Uterus (tissue), 4 donors: ENCODE data around the gene FOXE3. TPM values are rescaled to one million over a fixed set of nuclear protein-coding genes. Genes with fewer than 3 reads are reported as not detected.

Experiments
- DNase-seq, 2 donors: peaks; one replicate each; pipeline ENCODE4 v3.0.0-alpha.2; 2019 to 2020
- H3K27ac ChIP-seq, 2 donors: fragments of 200-600 bp; sonication (generic); 1 replicate in 1 of 2; 2 replicates in 1 of 2; pipeline ENCODE4 v1.5.1; 2016 to 2018
- H3K27me3 ChIP-seq, 2 donors: fragments of 200-600 bp; sonication (generic); one replicate each; pipeline ENCODE4 v1.5.1; 2018 to 2019; ENCODE audit warnings: control low read depth in 1 of 2
- H3K36me3 ChIP-seq, 2 donors: fragments of 200-600 bp; sonication (generic); one replicate each; pipeline ENCODE4 v1.5.1; 2019; ENCODE audit warnings: control low read depth in 1 of 2
- H3K4me1 ChIP-seq, 2 donors: fragments of 200-600 bp; sonication (generic); one replicate each; pipeline ENCODE4 v1.5.1; 2018 to 2019; ENCODE audit warnings: control low read depth in 1 of 2
- H3K4me3 ChIP-seq, 2 donors: fragments of 200-600 bp; sonication (generic); 1 replicate in 1 of 2; 2 replicates in 1 of 2; pipeline ENCODE4 v1.5.1; 2018 to 2019; ENCODE audit warnings: mild to moderate bottlenecking in 1 of 2
- H3K9me3 ChIP-seq, 2 donors: fragments of 200-600 bp; sonication (generic); one replicate each; pipeline ENCODE4 v1.5.1; 2019; ENCODE audit warnings: control low read depth in 1 of 2
- POLR2A ChIP-seq, 2 donors: fragments of 450-650 bp; IDR thresholded peaks; one replicate each; pipeline ENCODE4 v1.6.1; 2016; ENCODE audit warnings: antibody characterized with exemption in 2 of 2, mild to moderate bottlenecking in 1 of 2, moderate library complexity in 1 of 2
- intact Hi-C: fragments of 100-400 bp; cut with DNase I; formaldehyde crosslinking; loops from one replicate; pipeline ENCODE4 v1.15.1; 2023; ENCODE audit warnings: low total_unique reads
- total RNA-seq, 4 donors: library from RNA; depleted of rRNA in 3 of 4; stranded (reverse); fragments of >200 nt in 3 of 4; gene quantifications; one replicate each; pipeline versions ENCODE4 v1.1.0 to v1.2.4, GENCODE V29; 2014 to 2023
- TF ChIP-seq, protein P1 (sequence below), 4 experiments: fragments of 200-600 bp in 2 of 4; fragments of 450-650 bp in 2 of 4; sonication (generic) in 2 of 4; IDR thresholded peaks; one replicate each; pipeline ENCODE4 v1.5.1; 2016 to 2019; ENCODE audit warnings: antibody characterized with exemption in 4 of 4, mild to moderate bottlenecking in 2 of 4, moderate library complexity in 1 of 4
- donor health status: DM: yes; HTN: yes; CAD: no.

The FOXE3 gene
- total RNA-seq, 4 donors from 2014 or later, result 0.27 TPM; not detected in 3

DNA sequence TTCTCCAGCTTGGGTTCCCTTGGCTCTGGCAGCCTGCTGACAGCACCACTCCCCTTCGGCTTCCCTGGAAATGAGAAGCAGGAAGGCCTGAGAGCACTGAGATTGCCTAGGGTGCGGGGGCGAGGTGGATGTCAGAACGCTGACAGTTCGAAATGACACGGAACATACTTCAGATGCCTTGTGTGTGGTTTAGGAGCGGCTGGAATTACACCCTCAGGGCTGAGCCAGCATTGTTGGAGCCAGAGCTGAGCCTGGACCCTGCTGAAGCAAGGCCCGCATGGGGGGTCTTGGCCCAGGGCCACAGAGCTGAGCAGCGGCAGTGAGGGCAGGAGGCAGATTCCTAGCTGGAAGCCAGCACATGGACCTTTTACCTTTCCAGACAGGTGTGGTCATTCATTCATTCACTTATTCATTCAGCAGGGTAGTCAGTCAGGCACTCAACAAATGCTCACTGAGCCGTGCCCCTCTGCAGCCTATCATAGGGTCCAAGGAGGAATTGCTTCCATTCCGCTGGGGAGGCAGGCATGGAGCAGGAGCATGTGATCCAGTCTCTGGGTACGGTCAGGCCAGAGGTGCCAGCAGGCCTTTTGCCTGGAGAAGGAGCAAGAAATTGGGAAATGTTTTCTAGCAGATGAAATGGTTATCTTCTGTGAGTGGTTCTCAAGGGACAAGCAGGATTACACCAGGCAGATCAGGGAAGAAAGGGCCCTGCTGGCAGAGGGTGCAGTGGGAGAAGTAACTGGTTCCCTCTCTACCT lies 6.6 kb upstream of the FOXE3 start:
- Histone ChIP-seq H3K36me3 (no peaks in the 10 kb centered on the region), H3K4me3 (no peak overlapping the region), H3K9me3 (no peaks in the 10 kb centered on the region), H3K27me3 (no peaks in the 10 kb centered on the region), H3K4me1 (no peaks in the 10 kb centered on the region), H3K27ac (no peak overlapping the region)
- intact Hi-C loops, result no loop called here
- DNase-seq, result no peak
- no peak for TF ChIP-seq POLR2A (IDR thresholded peaks at IDR 0.05)
- TF ChIP-seq, protein P1, sequence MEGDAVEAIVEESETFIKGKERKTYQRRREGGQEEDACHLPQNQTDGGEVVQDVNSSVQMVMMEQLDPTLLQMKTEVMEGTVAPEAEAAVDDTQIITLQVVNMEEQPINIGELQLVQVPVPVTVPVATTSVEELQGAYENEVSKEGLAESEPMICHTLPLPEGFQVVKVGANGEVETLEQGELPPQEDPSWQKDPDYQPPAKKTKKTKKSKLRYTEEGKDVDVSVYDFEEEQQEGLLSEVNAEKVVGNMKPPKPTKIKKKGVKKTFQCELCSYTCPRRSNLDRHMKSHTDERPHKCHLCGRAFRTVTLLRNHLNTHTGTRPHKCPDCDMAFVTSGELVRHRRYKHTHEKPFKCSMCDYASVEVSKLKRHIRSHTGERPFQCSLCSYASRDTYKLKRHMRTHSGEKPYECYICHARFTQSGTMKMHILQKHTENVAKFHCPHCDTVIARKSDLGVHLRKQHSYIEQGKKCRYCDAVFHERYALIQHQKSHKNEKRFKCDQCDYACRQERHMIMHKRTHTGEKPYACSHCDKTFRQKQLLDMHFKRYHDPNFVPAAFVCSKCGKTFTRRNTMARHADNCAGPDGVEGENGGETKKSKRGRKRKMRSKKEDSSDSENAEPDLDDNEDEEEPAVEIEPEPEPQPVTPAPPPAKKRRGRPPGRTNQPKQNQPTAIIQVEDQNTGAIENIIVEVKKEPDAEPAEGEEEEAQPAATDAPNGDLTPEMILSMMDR (IDR thresholded peaks at IDR 0.05), result no peak

- DNase-seq, result no peak
- intact Hi-C loops, result no loop called here
Measured at GRCh38 chr1:47410068-47410455, 6.0 kb upstream of the FOXE3 start.

GRCh38 chr1:47411436-47411835 lies 4.6 kb upstream of the FOXE3 start:
- Histone ChIP-seq H3K4me1 (no peaks in the 10 kb centered on the region), H3K4me3 (no peak overlapping the region), H3K36me3 (no peaks in the 10 kb centered on the region), H3K27ac (no peak overlapping the region), H3K9me3 (no peaks in the 10 kb centered on the region), H3K27me3 (peaks cover 0 to 9% of the 10 kb centered on the region in 2 donors)
- intact Hi-C loops, result no loop called here
- no peak for DNase-seq
- no peak for TF ChIP-seq POLR2A (IDR thresholded peaks at IDR 0.05)
- TF ChIP-seq, protein P1 (IDR thresholded peaks at IDR 0.05), result no peak

More at GRCh38 chr1:47410068-47410455, 6.0 kb upstream of the FOXE3 start:
- H3K9me3 ChIP-seq, result no peaks in the 10 kb centered on the region
- H3K4me3 ChIP-seq, result no peak overlapping the region
- no peak overlapping the region for H3K27ac ChIP-seq
- TF ChIP-seq, protein P1 (IDR thresholded peaks at IDR 0.05), result no peak
- no peak for TF ChIP-seq POLR2A (IDR thresholded peaks at IDR 0.05)
- H3K27me3 ChIP-seq, result no peaks in the 10 kb centered on the region
- H3K36me3 ChIP-seq, result no peaks in the 10 kb centered on the region
- no peaks in the 10 kb centered on the region for H3K4me1 ChIP-seq

- H3K27ac ChIP-seq, result no peak overlapping the region
- H3K4me3 ChIP-seq, result no peak overlapping the region
- no peaks in the 10 kb centered on the region for H3K9me3 ChIP-seq
- peaks cover 0 to 9% of the 10 kb centered on the region in 2 donors for H3K27me3 ChIP-seq
- no peaks in the 10 kb centered on the region for H3K4me1 ChIP-seq
- TF ChIP-seq, protein P1 (IDR thresholded peaks at IDR 0.05), result no peak
- no peak for TF ChIP-seq POLR2A (IDR thresholded peaks at IDR 0.05)
- no peaks in the 10 kb centered on the region for H3K36me3 ChIP-seq
- no peak for DNase-seq
- intact Hi-C loops, result no loop called here
Measured at GRCh38 chr1:47412437-47412836, 3.6 kb upstream of the FOXE3 start.

DNA sequence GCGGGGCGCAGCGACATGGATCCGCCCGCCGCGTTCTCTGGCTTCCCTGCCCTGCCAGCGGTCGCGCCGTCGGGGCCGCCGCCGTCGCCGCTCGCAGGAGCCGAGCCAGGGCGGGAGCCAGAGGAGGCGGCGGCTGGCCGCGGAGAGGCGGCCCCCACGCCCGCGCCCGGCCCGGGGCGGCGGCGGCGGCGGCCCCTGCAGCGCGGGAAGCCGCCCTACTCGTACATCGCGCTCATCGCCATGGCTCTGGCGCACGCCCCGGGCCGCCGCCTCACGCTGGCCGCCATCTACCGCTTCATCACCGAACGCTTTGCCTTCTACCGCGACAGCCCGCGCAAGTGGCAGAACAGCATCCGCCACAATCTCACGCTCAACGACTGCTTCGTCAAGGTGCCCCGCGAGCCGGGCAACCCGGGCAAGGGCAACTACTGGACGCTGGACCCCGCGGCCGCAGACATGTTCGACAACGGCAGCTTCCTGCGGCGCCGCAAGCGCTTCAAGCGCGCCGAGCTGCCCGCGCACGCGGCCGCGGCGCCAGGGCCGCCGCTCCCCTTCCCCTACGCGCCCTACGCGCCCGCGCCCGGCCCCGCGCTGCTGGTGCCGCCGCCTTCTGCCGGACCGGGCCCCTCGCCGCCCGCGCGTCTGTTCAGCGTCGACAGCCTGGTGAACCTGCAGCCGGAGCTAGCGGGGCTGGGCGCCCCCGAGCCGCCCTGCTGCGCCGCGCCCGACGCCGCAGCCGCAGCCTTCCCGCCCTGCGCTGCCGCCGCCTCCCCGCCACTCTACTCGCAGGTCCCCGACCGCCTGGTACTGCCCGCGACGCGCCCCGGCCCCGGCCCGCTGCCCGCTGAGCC lies 459 bp downstream of the FOXE3 start:
- TF ChIP-seq, protein P1 (IDR thresholded peaks at IDR 0.05), result no peak
- TF ChIP-seq POLR2A (IDR thresholded peaks at IDR 0.05), result no peak

More for the DNA sequence above, 459 bp downstream of the FOXE3 start:
- Histone ChIP-seq H3K36me3 (no peaks in the 10 kb centered on the region), H3K4me3 (no peak overlapping the region), H3K9me3 (no peaks in the 10 kb centered on the region), H3K27ac (no peak overlapping the region), H3K4me1 (no peaks in the 10 kb centered on the region), H3K27me3 (peaks cover 0 to 15% of the 10 kb centered on the region in 2 donors)
- DNase-seq, result no peak
- intact Hi-C loops, result no loop called here
